GM12872 (cell line): ENCODE results near the gene SOCS3.

ENCODE experiments used
- TF ChIP-seq, protein P1 (sequence below): IDR thresholded peaks from 3 replicates; pipeline ENCODE4 v1.5.1; 2011; ENCODE audit warnings: low read depth, mild to moderate bottlenecking, low read length, moderate library complexity; ENCODE audit not compliant: insufficient read depth

SOCS3 gene

DNA sequence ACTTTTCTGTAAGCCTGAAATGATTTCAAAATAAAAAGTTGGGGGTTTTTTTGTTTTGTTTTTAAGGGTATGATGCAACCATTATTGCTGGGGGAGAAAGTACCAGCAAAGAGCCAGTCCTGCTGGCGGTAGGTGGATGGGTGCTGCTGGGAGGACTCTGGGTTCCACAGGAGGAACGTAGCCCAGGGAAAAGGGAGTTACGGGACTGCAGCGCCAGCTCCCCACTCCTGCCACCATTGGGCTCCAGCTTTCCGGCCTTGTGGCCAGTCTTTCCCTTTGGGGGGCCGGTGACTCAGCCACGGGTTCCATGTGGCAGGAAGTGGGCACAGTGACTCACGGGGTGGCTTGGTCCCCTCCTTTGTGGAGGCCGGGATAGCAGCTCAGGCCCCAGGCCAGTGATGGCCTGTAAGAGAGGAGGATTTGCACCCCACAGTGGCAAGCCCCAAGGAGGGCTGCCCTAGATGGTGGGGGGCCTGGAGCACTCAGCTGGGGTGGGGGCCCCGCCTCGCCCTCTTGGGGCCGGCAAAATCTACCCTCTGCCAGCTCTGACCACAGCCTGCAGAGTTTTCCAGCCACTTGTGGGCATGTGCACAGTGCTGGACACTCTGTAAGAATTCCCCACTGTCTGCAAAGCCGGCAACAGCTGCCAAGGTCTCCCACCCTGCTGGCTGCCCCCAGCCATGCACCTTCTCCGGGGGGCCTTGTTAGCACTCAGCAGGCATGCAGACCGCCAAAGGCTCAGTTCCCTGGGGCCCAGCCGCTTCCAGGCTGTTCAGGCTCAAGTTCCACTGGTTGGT lies 30.4 kb downstream of the SOCS3 start:
- TF ChIP-seq, protein P1, sequence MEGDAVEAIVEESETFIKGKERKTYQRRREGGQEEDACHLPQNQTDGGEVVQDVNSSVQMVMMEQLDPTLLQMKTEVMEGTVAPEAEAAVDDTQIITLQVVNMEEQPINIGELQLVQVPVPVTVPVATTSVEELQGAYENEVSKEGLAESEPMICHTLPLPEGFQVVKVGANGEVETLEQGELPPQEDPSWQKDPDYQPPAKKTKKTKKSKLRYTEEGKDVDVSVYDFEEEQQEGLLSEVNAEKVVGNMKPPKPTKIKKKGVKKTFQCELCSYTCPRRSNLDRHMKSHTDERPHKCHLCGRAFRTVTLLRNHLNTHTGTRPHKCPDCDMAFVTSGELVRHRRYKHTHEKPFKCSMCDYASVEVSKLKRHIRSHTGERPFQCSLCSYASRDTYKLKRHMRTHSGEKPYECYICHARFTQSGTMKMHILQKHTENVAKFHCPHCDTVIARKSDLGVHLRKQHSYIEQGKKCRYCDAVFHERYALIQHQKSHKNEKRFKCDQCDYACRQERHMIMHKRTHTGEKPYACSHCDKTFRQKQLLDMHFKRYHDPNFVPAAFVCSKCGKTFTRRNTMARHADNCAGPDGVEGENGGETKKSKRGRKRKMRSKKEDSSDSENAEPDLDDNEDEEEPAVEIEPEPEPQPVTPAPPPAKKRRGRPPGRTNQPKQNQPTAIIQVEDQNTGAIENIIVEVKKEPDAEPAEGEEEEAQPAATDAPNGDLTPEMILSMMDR = no peak

DNA sequence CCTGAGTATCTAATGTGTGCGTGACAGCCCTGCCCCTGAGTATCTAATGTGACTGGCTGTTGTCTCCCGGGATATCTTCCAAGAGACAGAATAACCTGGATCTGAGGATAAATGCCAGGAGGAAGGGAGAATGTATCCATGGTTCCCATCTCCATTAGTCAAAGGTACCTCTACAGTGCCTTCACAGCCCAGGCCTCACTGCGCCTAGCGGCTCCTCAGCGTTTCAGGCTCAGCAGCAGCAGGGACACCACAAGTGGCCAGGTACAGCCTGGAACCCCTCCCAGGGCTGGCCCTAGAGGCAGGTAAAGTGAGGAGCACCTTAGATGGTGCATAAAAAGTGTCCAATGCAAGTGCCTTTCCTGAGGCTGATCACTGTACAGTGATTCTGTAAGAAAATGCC lies 32.0 kb downstream of the SOCS3 start:
- TF ChIP-seq, protein P1 = no peak

- TF ChIP-seq, protein P1 = no peak
Observed at GRCh38 chr17:78325076-78325687, 34.7 kb downstream of the SOCS3 start.

DNA sequence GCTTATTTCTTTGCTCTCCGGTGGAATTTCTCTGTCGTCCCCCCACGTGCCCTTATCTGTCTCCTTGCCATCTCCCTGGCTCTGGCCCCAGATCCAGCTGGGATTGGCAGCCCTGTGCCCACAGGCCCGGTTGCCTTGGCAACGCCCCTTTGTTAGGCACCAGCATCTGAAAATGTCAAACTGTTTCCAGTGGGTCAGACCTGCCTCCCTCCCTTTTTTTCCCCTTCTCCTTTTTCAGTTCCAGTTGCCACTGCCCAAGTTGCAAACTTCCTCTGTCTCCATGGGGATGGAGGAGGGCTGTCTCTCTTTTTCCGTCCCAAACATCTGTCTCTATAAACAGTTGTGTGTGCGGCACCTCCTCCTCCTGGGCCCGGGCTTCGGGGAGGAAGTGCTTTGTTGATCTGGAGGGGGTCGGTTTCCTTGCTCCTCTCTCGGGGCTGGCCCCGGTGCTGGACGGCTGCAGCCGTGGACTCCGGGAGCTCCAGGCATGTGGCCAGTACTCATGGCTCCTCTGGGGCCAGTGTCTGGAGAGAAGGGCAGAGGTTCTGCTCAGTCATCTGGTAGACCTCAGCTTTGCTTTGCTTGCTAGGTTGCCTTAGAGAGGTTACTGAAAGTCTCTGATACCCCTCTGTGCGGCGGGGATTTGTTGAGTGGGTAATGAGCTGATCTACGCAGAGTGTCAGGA lies 35.3 kb downstream of the SOCS3 start:
- TF ChIP-seq, protein P1 = no peak

- TF ChIP-seq, protein P1 = no peak
Observed at GRCh38 chr17:78323826-78324390, 36.0 kb downstream of the SOCS3 start.

DNA sequence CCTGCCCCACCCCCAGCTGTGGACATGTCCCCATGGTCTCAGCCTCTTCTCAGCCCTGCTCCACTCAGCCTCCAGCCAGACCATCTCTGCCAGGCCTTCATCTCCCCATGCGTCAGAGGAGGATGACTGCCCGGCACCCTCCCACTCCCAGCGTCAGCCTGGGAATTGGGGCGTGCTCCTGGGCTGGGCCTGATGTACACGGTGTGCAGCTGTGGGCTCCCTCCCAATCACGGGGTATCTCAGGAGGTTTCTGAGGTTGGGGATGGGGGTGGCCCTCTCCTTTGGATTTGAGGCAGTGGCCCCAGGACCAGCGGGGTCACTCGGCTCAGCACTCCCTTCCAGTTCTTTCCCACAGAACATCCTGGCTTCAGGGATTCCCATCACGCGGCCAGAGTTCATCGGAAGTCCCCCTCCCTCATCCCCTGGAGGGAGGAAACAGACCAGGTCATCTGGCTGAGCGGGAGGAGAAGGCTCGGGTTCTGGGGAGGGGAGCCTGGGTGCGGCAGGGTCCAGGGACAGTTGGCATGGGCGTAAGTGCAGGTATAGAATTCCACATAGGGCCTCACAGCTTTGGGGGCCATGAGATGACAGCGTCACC lies 36.9 kb downstream of the SOCS3 start:
- TF ChIP-seq, protein P1 = no peak

- TF ChIP-seq, protein P1 = no peak
Observed at GRCh38 chr17:78322327-78322857, 37.5 kb downstream of the SOCS3 start.
